Ascending aorta (tissue), 2 donors: ENCODE measurements around the gene CLDN20. TPM values are rescaled to one million over a fixed set of nuclear protein-coding genes. Genes with fewer than 3 reads are reported as not detected.

Experiments
- DNase-seq, 2 donors: peaks; one replicate each; pipeline ENCODE4 v3.0.0-alpha.2; 2019; ENCODE audit warnings: low spot score in 2 of 2
- H3K27ac ChIP-seq, 2 donors: fragments of 200-600 bp; sonication (generic); one replicate each; pipeline ENCODE4 v1.5.1; 2016 to 2017; ENCODE audit warnings: mild to moderate bottlenecking in 1 of 2
- H3K27me3 ChIP-seq: fragments of 200-600 bp; sonication (generic); one replicate; pipeline ENCODE4 v1.5.1; 2017
- H3K36me3 ChIP-seq, 2 donors: fragments of 200-600 bp; sonication (generic); one replicate each; pipeline ENCODE4 v1.5.1; 2016
- H3K4me1 ChIP-seq, 2 donors: fragments of 200-600 bp; sonication (generic); one replicate each; pipeline ENCODE4 v1.5.1; 2016 to 2017; ENCODE audit warnings: mild to moderate bottlenecking in 1 of 2
- H3K4me3 ChIP-seq, 2 donors: fragments of 200-600 bp; sonication (generic); one replicate each; pipeline ENCODE4 v1.5.1; 2016 to 2017; ENCODE audit warnings: mild to moderate bottlenecking in 1 of 2
- H3K9me3 ChIP-seq, 2 donors: fragments of 200-600 bp; sonication (generic); one replicate each; pipeline ENCODE4 v1.5.1; 2016
- intact Hi-C: fragments of 100-400 bp; cut with DNase I; formaldehyde crosslinking; loops from one replicate; pipeline ENCODE4 v1.15.1; 2023
- total RNA-seq: library from RNA; depleted of rRNA; stranded (reverse); fragments of >200 nt; gene quantifications from one replicate; pipeline ENCODE4 v1.1.0, GENCODE V29; 2016
- TF ChIP-seq, protein P1 (sequence below), 3 experiments: fragments of 200-600 bp in 2 of 3; fragments of 450-650 bp in 1 of 3; sonication (generic) in 2 of 3; IDR thresholded peaks; one replicate each; pipeline ENCODE4 v1.5.1; 2016 to 2019; ENCODE audit warnings: antibody characterized with exemption in 3 of 3, mild to moderate bottlenecking in 1 of 3, moderate library complexity in 1 of 3

CLDN20 gene
- total RNA-seq, 1 donor from 2014 or later = not detected

DNA sequence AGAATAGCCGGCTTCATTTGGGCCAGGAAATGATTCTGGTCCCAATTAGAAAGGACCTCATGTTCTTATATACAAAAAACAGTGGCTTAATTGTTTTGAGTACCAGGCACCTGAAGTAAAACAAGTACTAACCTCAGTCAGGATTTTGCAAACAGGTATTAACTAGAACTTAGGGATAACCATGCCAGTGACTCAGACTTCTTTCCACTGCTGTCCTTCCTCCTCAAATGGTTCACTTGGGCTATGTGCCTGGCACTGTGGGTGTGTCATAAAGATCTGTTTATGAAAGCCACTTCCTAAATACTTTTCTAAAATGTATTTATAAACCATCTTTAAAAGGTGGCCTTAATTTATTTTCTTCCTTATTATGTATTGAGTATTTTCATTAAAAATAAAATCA is 10.7 kb downstream of the CLDN20 start:
- H3K27ac ChIP-seq = peak overlapping the region; percentile 54 to 59
- H3K4me3 ChIP-seq = no peak overlapping the region

DNA sequence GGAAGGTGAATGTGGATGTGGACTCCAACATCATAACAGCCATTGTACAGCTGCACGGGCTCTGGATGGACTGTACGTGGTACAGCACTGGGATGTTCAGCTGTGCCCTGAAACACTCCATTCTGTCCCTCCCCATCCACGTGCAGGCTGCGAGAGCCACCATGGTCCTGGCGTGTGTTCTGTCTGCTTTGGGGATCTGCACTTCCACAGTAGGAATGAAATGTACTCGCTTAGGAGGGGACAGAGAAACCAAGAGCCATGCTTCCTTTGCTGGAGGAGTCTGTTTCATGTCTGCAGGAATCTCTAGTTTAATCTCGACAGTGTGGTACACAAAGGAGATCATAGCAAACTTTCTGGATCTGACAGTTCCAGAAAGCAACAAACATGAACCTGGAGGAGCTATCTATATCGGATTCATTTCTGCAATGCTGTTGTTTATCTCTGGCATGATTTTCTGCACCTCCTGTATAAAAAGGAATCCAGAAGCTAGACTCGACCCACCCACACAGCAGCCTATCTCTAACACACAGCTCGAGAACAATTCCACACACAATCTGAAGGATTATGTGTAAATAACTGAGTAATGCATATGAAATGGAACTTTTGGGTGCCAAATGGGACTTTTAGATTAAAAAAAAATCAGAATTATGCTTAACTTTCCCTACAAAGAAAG is 12.1 kb downstream of the CLDN20 start:
- H3K27me3 ChIP-seq = no peaks in the 10 kb centered on the region
- peaks cover 0 to 4% of the 10 kb centered on the region in 2 donors for H3K36me3 ChIP-seq
- TF ChIP-seq, protein P1, sequence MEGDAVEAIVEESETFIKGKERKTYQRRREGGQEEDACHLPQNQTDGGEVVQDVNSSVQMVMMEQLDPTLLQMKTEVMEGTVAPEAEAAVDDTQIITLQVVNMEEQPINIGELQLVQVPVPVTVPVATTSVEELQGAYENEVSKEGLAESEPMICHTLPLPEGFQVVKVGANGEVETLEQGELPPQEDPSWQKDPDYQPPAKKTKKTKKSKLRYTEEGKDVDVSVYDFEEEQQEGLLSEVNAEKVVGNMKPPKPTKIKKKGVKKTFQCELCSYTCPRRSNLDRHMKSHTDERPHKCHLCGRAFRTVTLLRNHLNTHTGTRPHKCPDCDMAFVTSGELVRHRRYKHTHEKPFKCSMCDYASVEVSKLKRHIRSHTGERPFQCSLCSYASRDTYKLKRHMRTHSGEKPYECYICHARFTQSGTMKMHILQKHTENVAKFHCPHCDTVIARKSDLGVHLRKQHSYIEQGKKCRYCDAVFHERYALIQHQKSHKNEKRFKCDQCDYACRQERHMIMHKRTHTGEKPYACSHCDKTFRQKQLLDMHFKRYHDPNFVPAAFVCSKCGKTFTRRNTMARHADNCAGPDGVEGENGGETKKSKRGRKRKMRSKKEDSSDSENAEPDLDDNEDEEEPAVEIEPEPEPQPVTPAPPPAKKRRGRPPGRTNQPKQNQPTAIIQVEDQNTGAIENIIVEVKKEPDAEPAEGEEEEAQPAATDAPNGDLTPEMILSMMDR (IDR thresholded peaks at IDR 0.05) = no peak
- H3K4me3 ChIP-seq = no peak overlapping the region
- DNase-seq = no peak
- no peaks in the 10 kb centered on the region for H3K9me3 ChIP-seq
- H3K4me1 ChIP-seq = peaks cover 3 to 22% of the 10 kb centered on the region in 2 donors
- peak overlapping the region; percentile 44 to 56 for H3K27ac ChIP-seq
- intact Hi-C loops = no loop called here

More for the DNA sequence above, 10.7 kb downstream of the CLDN20 start:
- Histone ChIP-seq H3K4me1 (peaks cover 3 to 22% of the 10 kb centered on the region in 2 donors), H3K36me3 (peaks cover 0 to 3% of the 10 kb centered on the region in 2 donors), H3K9me3 (no peaks in the 10 kb centered on the region), H3K27me3 (no peaks in the 10 kb centered on the region)
- DNase-seq = no peak
- intact Hi-C loops = no loop called here
- TF ChIP-seq, protein P1 (IDR thresholded peaks at IDR 0.05) = no peak

DNA sequence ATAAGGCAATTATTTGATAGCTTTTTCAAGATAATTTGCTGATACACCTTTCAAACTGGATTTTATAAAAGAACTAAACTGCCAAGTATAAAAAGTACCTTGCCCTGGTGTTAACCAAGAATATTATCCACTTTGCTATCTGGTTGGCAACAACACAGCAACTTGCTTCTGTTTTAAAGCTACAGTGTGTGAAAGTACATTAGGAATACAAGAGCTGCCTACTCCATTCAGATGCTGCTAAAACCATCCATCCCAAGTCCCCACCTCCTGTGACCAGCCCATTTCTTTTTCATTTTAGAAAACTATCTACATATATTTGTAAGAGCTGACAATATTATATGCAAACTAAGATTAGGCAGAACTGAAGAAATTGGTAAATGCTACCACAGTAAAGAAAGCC is 12.8 kb downstream of the CLDN20 start:
- Histone ChIP-seq H3K4me3 (no peak overlapping the region), H3K36me3 (peaks cover 0 to 4% of the 10 kb centered on the region in 2 donors), H3K27ac (no peak overlapping the region), H3K4me1 (peaks cover 3 to 22% of the 10 kb centered on the region in 2 donors), H3K27me3 (no peaks in the 10 kb centered on the region), H3K9me3 (no peaks in the 10 kb centered on the region)
- intact Hi-C loops = no loop called here
- TF ChIP-seq, protein P1 (IDR thresholded peaks at IDR 0.05) = no peak
- DNase-seq = no peak

DNA sequence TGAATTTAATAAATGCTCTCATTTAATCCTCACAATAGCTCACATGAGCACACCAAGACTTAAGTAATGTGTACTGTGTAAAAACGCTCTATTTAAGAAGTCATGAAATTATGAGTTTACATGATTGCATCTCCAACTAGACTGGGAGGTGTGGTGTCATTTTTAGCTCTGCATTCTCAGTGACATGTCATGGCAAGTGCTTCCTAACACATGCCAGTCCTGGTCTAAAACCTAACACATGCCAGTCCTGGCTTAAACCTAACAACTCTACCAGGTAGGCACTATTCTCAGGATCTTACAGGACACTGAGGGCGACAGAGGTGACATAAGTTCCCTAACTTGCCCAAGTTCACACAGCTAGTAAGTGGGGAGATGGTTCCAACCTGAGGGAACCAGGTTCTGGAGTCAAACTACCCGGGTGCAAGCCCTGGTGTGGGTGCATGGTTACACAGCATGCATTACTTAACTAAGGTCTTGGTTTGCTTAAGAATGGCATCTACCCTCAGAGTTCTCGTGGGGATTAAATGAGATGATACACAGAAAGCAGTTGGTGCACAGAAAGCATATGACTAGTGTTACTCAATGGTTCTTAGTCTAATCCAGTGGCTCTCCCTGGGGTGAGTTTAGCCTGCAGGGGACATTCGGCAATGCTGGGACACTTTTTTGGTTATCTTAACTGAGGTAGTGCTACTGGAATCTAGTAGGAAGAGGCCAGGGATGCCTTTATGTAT is 14.7 kb downstream of the CLDN20 start:
- peaks cover 0 to 4% of the 10 kb centered on the region in 2 donors for H3K36me3 ChIP-seq
- no peak overlapping the region for H3K4me3 ChIP-seq
- intact Hi-C loops = no loop called here
- H3K27me3 ChIP-seq = no peaks in the 10 kb centered on the region
- TF ChIP-seq, protein P1 (IDR thresholded peaks at IDR 0.05) = no peak
- no peaks in the 10 kb centered on the region for H3K9me3 ChIP-seq
- H3K4me1 ChIP-seq = peaks cover 3 to 8% of the 10 kb centered on the region in 2 donors
- DNase-seq = no peak
- H3K27ac ChIP-seq = no peak overlapping the region

DNA sequence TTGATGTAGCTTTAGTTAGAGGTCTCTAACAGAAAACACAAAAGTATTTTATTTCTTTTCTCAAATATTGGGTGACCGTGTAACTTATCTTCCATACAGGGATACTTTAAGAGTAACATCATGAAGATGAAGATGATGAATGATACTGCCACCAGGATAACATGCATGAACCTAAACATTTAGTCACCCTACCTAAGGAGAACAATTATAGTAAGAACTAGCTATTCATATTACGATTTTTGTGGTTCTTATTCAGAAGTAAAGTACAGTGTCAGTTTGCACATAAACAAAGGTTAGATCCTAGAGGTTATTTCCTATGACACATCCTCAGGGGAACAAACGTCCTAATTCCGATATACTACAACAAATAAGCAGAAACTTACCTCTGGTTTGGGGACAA is 21.0 kb downstream of the CLDN20 start:
- intact Hi-C loops = no loop called here
- Histone ChIP-seq H3K27ac (no peak overlapping the region), H3K9me3 (no peaks in the 10 kb centered on the region), H3K36me3 (peaks cover 0 to 19% of the 10 kb centered on the region in 2 donors), H3K4me1 (no peaks in the 10 kb centered on the region), H3K27me3 (no peaks in the 10 kb centered on the region), H3K4me3 (no peak overlapping the region)
- no peak for DNase-seq
- TF ChIP-seq, protein P1 (IDR thresholded peaks at IDR 0.05) = no peak
